Natural killer cell (primary cell): Measurements from ENCODE around the gene SRCIN1. TPM values are rescaled to one million over a fixed set of nuclear protein-coding genes. Genes with fewer than 3 reads are reported as not detected.

Source experiments
- ATAC-seq, 3 donors: fragments of 150-1000 bp in 2 of 3; fragments of 200-7000 bp in 1 of 3; cut with Tn5 transposase; 1 replicate in 1 of 3; 2 replicates in 2 of 3; pipeline ENCODE4 v1.10.0; 2021; ENCODE audit warnings: mild to moderate bottlenecking in 2 of 3, moderate library complexity in 2 of 3
- DNase-seq, 2 donors: peaks; one replicate each; pipeline versions ENCODE4 v3.0.0 to v3.0.0-alpha.2; 2013 to 2021; ENCODE audit warnings: mixed read lengths in 1 of 2
- H3K27ac ChIP-seq: one replicate; pipeline ENCODE4 v1.5.1; 2013; ENCODE audit warnings: mild to moderate bottlenecking, low read length
- H3K27me3 ChIP-seq: one replicate; pipeline ENCODE4 v1.6.1; 2013; ENCODE audit warnings: low read length; ENCODE audit not compliant: control insufficient read depth, insufficient read depth
- H3K36me3 ChIP-seq: one replicate; pipeline ENCODE4 v1.6.1; 2013; ENCODE audit warnings: low read length; ENCODE audit not compliant: control insufficient read depth, insufficient read depth
- H3K4me1 ChIP-seq: one replicate; pipeline ENCODE4 v1.6.1; 2013; ENCODE audit warnings: low read length; ENCODE audit not compliant: control insufficient read depth, insufficient read depth
- H3K4me3 ChIP-seq: one replicate; pipeline ENCODE4 v1.5.1; 2013; ENCODE audit warnings: low read length
- H3K9me3 ChIP-seq: one replicate; pipeline ENCODE4 v1.6.1; 2013; ENCODE audit warnings: low read length; ENCODE audit not compliant: control insufficient read depth, insufficient read depth
- H3K27ac Mint-ChIP-seq, 2 donors: one replicate each; pipeline ENCODE4 v1.8.0; 2022; ENCODE audit warnings: mild to moderate bottlenecking in 2 of 2, mixed read lengths in 2 of 2, moderate library complexity in 1 of 2
- H3K27me3 Mint-ChIP-seq, 2 donors: one replicate each; pipeline ENCODE4 v1.8.0; 2022; ENCODE audit warnings: low read depth in 2 of 2, mixed read lengths in 2 of 2
- H3K36me3 Mint-ChIP-seq: one replicate; pipeline ENCODE4 v1.8.0; 2022; ENCODE audit warnings: mixed read lengths
- H3K4me1 Mint-ChIP-seq, 2 donors: one replicate each; pipeline ENCODE4 v1.8.0; 2022; ENCODE audit warnings: mixed read lengths in 2 of 2
- H3K4me3 Mint-ChIP-seq: one replicate; pipeline ENCODE4 v1.8.0; 2022; ENCODE audit warnings: mild to moderate bottlenecking, moderate library complexity, mixed read lengths
- H3K9me3 Mint-ChIP-seq, 2 donors: one replicate each; pipeline ENCODE4 v1.8.0; 2022; ENCODE audit warnings: mixed read lengths in 2 of 2
- CTCF ChIP-seq: fragments of 200-600 bp; IDR thresholded peaks from one replicate; pipeline ENCODE4 v1.8.0; 2022; ENCODE audit warnings: antibody characterized with exemption
- WGBS: methylation state at CpG from one replicate; pipeline ENCODE4 v1.1.7; 2013; ENCODE audit warnings: missing lambda C conversion rate; ENCODE audit not compliant: insufficient coverage; 5-methylcytosine and 5-hydroxymethylcytosine counted together
- intact Hi-C: fragments of 100-400 bp; cut with micrococcal nuclease; formaldehyde crosslinking; loops from one replicate; pipeline ENCODE4 v1.14.2; 2022
- total RNA-seq, 4 donors: library from RNA; stranded (reverse); fragments of 120-200 nt in 1 of 4; gene quantifications; one replicate each; pipeline versions ENCODE4 v1.2.3 to v1.2.4, GENCODE V29; 2013 to 2022

SRCIN1 gene
- total RNA-seq, 3 donors from 2014 or later (not counting 1 experiment from before 2014, with no cell fraction given): 0.28 to 0.50 TPM; not detected in 1

GRCh38 chr17:38557396-38557795, 48.4 kb downstream of the SRCIN1 start:
- Histone ChIP-seq H3K27me3 (peaks cover 18% of the 10 kb centered on the region), H3K4me3 (no peak overlapping the region), H3K27ac (no peak overlapping the region), H3K36me3 (no peaks in the 10 kb centered on the region), H3K9me3 (no peaks in the 10 kb centered on the region), H3K4me1 (peaks cover 39% of the 10 kb centered on the region)
- Mint-ChIP-seq H3K4me3 (peak overlapping the region; percentile 37), H3K27ac (no peak overlapping the region), H3K27me3 (peaks cover 26 to 34% of the 10 kb centered on the region in 2 donors), H3K4me1 (peaks cover 17 to 28% of the 10 kb centered on the region in 2 donors), H3K9me3 (no peaks in the 10 kb centered on the region), H3K36me3 (no peaks in the 10 kb centered on the region)
- no peak for TF ChIP-seq CTCF
- intact Hi-C loops: loop anchor here (5.0 kb wide), 1 partner anchor 195 kb away; the partner anchor contains the start of gene PSMB3
- WGBS: 73% methylated on average over 6 of the region's 6 CpGs
- DNase-seq (no peak), ATAC-seq (no peak)

- no peaks in the 10 kb centered on the region for H3K9me3 Mint-ChIP-seq
- Histone ChIP-seq H3K4me1 (peaks cover 36% of the 10 kb centered on the region), H3K27me3 (peaks cover 13% of the 10 kb centered on the region), H3K27ac (no peak overlapping the region), H3K4me3 (no peak overlapping the region), H3K36me3 (no peaks in the 10 kb centered on the region), H3K9me3 (no peaks in the 10 kb centered on the region)
- H3K4me3 Mint-ChIP-seq: no peak overlapping the region
- TF ChIP-seq CTCF: no peak
- ATAC-seq (no peak), DNase-seq (no peak)
- intact Hi-C loops: loop anchor here (5.0 kb wide), 1 partner anchor 196 kb away; the partner anchor contains the start of gene PSMB3
- peaks cover 17 to 24% of the 10 kb centered on the region in 2 donors for H3K4me1 Mint-ChIP-seq
- peaks cover 26 to 34% of the 10 kb centered on the region in 2 donors for H3K27me3 Mint-ChIP-seq
- H3K27ac Mint-ChIP-seq: no peak overlapping the region
- 71% methylated on average over 6 of the region's 6 CpGs for WGBS
- H3K36me3 Mint-ChIP-seq: no peaks in the 10 kb centered on the region
These were observed 49.5 kb downstream of the SRCIN1 start for GRCh38 chr17:38556239-38556638.

- no peak for DNase-seq
- H3K27me3 Mint-ChIP-seq: peaks cover 22 to 26% of the 10 kb centered on the region in 2 donors
- no peak overlapping the region for H3K4me3 Mint-ChIP-seq
- H3K27ac ChIP-seq: no peak overlapping the region
- peaks cover 3% of the 10 kb centered on the region for H3K27me3 ChIP-seq
- H3K4me3 ChIP-seq: no peak overlapping the region
- intact Hi-C loops: loop anchor here (5.0 kb wide), 1 partner anchor 198 kb away; the partner anchor contains the start of gene PSMB3
- no peak overlapping the region for H3K27ac Mint-ChIP-seq
- WGBS: 56% methylated on average over 8 of the region's 8 CpGs
- no peaks in the 10 kb centered on the region for H3K36me3 ChIP-seq
- H3K9me3 Mint-ChIP-seq: no peaks in the 10 kb centered on the region
- no peak for ATAC-seq
- TF ChIP-seq CTCF: no peak
- peaks cover 11 to 17% of the 10 kb centered on the region in 2 donors for H3K4me1 Mint-ChIP-seq
- H3K9me3 ChIP-seq: no peaks in the 10 kb centered on the region
- H3K36me3 Mint-ChIP-seq: no peaks in the 10 kb centered on the region
- H3K4me1 ChIP-seq: peaks cover 22% of the 10 kb centered on the region
These were observed 51.1 kb downstream of the SRCIN1 start for GRCh38 chr17:38554430-38555350.
